Prostate gland (tissue), 2 donors: Measurements from ENCODE around the gene KMT2A. TPM values are rescaled to one million over a fixed set of nuclear protein-coding genes. Genes with fewer than 3 reads are reported as not detected.
"Not testable (repeated sequence)": the region's sequence is repeated elsewhere in the genome, so short reads cannot be mapped to it uniquely, and the experiment has no call there.

Experiments
- DNase-seq: peaks from one replicate; pipeline ENCODE4 v3.0.0-alpha.2; 2019; ENCODE audit warnings: low spot score
- H3K27ac ChIP-seq, 2 donors: fragments of 200-600 bp; sonication (generic); 2 replicates each; pipeline ENCODE4 v1.5.1; 2017 to 2019
- H3K27me3 ChIP-seq: fragments of 200-600 bp; sonication (generic); replicated peaks from 2 replicates; pipeline ENCODE4 v1.5.1; 2019; ENCODE audit not compliant: insufficient read depth
- H3K36me3 ChIP-seq, 2 donors: fragments of 200-600 bp; sonication (generic); 1 replicate in 1 of 2; 2 replicates in 1 of 2; pipeline versions ENCODE4 v1.5.1 to v1.8.1; 2017 to 2019
- H3K4me1 ChIP-seq: fragments of 200-600 bp; sonication (generic); replicated peaks from 2 replicates; pipeline ENCODE4 v1.5.1; 2019
- H3K4me3 ChIP-seq, 2 donors: fragments of 200-600 bp; sonication (generic); 2 replicates each; pipeline ENCODE4 v1.5.1; 2017 to 2019
- H3K9me3 ChIP-seq: fragments of 200-600 bp; sonication (generic); 2 replicates; pipeline ENCODE4 v1.5.1; 2017
- CTCF ChIP-seq, 4 experiments: fragments of 200-600 bp in 2 of 4; fragments of 450-650 bp in 2 of 4; sonication (generic) in 2 of 4; IDR thresholded peaks; 1 replicate in 3 of 4; 2 replicates in 1 of 4; pipeline ENCODE4 v1.5.1; 2016 to 2019; ENCODE audit warnings: antibody characterized with exemption in 4 of 4, mild to moderate bottlenecking in 2 of 4, moderate library complexity in 2 of 4
- POLR2A ChIP-seq: fragments of 450-650 bp; IDR thresholded peaks from one replicate; pipeline ENCODE4 v1.6.1; 2016; ENCODE audit warnings: antibody characterized with exemption, mild to moderate bottlenecking
- POLR2AphosphoS5 ChIP-seq: sonication (generic); formaldehyde crosslinking; IDR thresholded peaks from one replicate; pipeline ENCODE4 v1.6.1; 2017; ENCODE audit warnings: antibody characterized with exemption
- WGBS: methylation state at CpG from one replicate; pipeline ENCODE4 v1.1.5; 2018; 5-methylcytosine and 5-hydroxymethylcytosine counted together
- intact Hi-C: fragments of 100-400 bp; cut with DNase I; formaldehyde crosslinking; loops from one replicate; pipeline ENCODE4 v1.14.2; 2022
- total RNA-seq, 2 donors: library from RNA; depleted of rRNA; stranded (reverse); fragments of >200 nt; gene quantifications; one replicate each; pipeline ENCODE4 v1.1.0, GENCODE V29; 2016

Gene KMT2A
- total RNA-seq, 2 donors from 2014 or later, result 82.6 to 89.0 TPM

DNA sequence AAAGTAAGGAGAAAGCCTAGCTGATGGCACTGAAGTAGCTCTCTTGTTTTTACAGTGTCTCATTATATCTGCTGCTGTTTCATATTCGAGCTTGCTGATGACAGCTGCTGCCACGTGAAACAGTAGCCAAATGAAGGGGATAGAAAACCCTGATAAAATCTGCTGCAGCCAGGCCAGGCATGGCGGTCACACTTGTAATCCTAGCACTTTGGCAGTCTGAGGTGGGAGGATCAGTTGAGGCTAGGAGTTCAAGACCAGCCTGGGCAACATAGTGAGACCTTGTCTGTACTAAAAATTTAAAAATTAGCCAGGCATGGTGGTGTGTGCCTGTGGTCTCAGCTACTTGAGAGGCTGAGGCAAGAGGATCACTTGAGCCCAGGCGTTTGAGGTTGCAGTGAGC lies 116.0 kb downstream of the KMT2A start:
- H3K36me3 ChIP-seq, result no peaks in the 10 kb centered on the region
- H3K4me3 ChIP-seq, result no peak overlapping the region
- H3K4me1 ChIP-seq, result no peaks in the 10 kb centered on the region
- H3K27me3 ChIP-seq, result no peaks in the 10 kb centered on the region
- no peak for TF ChIP-seq CTCF (IDR thresholded peaks at IDR 0.05)
- TF ChIP-seq POLR2A, result no peak
- no peak for TF ChIP-seq POLR2AphosphoS5
- intact Hi-C loops, result no loop called here
- no peak for DNase-seq
- H3K9me3 ChIP-seq, result no peaks in the 10 kb centered on the region
- WGBS, result 75% methylated on average over 4 of the region's 4 CpGs
- H3K27ac ChIP-seq, result no peak overlapping the region

DNA sequence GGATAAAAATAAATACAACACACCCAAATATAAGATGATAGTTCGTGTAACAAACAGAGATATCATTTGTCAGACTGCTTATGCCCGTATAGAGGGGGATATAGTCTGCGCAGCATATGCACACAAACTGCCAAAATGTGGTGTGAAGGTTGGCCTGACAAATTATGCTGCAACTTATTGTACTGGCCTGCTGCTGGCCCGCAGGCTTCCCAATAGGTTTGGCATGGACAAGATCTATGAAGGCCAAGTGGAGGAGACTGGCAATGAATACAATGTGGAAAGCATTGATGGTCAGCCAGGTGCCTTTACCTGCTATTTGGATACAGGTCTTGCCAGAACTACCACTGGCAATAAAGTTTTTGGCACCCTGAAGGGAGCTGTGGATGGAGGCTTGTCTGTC lies 124.5 kb downstream of the KMT2A start:
- DNase-seq, result no peak
- Histone ChIP-seq H3K4me3 (no peak overlapping the region), H3K9me3 (no peaks in the 10 kb centered on the region), H3K4me1 (peaks cover 10% of the 10 kb centered on the region), H3K27me3 (no peaks in the 10 kb centered on the region), H3K36me3 (no peaks in the 10 kb centered on the region), H3K27ac (no peak overlapping the region)
- TF ChIP-seq POLR2AphosphoS5 (no peak), POLR2A (no peak), CTCF (IDR thresholded peaks at IDR 0.05) (no peak)
- intact Hi-C loops, result no loop called here
- WGBS, result 83% methylated on average over 4 of the region's 4 CpGs

DNA sequence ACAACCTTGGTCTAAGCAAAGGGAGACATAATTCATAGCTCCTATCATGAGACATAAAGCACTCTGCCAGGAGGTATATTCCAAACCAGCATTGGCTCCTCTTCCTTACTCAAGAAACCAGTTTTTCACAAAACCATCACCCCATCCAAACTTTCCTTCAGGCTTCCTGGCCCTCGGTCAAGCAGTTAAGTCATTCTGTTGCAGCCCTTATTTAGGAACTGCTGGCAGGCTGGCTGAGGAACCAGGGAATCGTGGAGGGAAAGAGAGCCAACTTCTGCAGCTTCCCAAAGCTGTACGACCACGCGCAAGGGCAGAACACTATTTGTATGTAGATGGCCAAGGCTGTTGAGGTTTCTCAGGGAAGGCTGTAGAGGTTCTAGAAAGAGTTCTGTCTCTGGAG lies 128.8 kb downstream of the KMT2A start:
- Histone ChIP-seq H3K4me1 (peaks cover 10% of the 10 kb centered on the region), H3K36me3 (no peaks in the 10 kb centered on the region), H3K27ac (peak overlapping the region; percentile 68 to 72), H3K4me3 (peak overlapping the region; percentile 35 to 44), H3K9me3 (no peaks in the 10 kb centered on the region), H3K27me3 (no peaks in the 10 kb centered on the region)
- TF ChIP-seq CTCF (IDR thresholded peaks at IDR 0.05), result no peak
- no peak for TF ChIP-seq POLR2AphosphoS5
- DNase-seq, result peak; percentile 11
- intact Hi-C loops, result loop anchor here (5.0 kb wide), 1 partner anchor 33 kb away; the partner anchor contains the start of gene TMEM25
- 11% methylated on average over 5 of the region's 5 CpGs for WGBS

- intact Hi-C loops, result loop anchor here (5.0 kb wide), 1 partner anchor 37 kb away; the partner anchor contains the start of gene TMEM25
These were observed 133.4 kb downstream of the KMT2A start for GRCh38 chr11:118569670-118570069.

DNA sequence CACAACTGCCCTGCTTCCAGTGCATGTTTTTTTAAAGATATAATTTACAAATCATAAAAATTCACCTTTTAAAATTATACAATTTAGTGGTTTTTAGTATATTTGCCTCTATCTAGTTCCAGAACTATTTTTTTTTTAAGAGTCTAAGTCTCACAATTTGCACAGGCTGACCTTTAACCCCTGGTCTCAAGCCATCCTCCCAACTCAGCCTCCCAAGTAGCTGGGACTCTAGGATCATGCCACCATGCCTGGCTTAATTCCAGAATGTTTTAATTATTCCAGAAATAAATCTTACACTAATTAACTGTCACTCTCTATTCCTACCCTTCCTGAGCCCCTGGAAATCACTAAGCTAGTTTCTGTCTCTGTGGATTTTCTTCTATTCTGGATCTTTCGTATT lies 134.5 kb downstream of the KMT2A start:
- whole genome bisulfite sequencing, result 100% methylated on average over 1 of the region's 1 CpG
- intact Hi-C loops, result no loop called here
- DNase-seq, result no peak
- no peak for TF ChIP-seq POLR2AphosphoS5
- no peak for TF ChIP-seq CTCF (IDR thresholded peaks at IDR 0.05)
- no peak for TF ChIP-seq POLR2A
- H3K9me3 ChIP-seq, result no peaks in the 10 kb centered on the region
- no peaks in the 10 kb centered on the region for H3K4me1 ChIP-seq
- H3K4me3 ChIP-seq, result no peak overlapping the region
- H3K27me3 ChIP-seq, result no peaks in the 10 kb centered on the region
- no peak overlapping the region for H3K27ac ChIP-seq
- H3K36me3 ChIP-seq, result no peaks in the 10 kb centered on the region

More at GRCh38 chr11:118569670-118570069, 133.4 kb downstream of the KMT2A start:
- no peaks in the 10 kb centered on the region for H3K9me3 ChIP-seq
- TF ChIP-seq POLR2A (no peak), POLR2AphosphoS5 (no peak)
- H3K27me3 ChIP-seq, result no peaks in the 10 kb centered on the region
- no peak for DNase-seq
- no peaks in the 10 kb centered on the region for H3K36me3 ChIP-seq
- no peak overlapping the region for H3K4me3 ChIP-seq
- peaks cover 5% of the 10 kb centered on the region for H3K4me1 ChIP-seq
- WGBS, result 95% methylated on average over 2 of the region's 2 CpGs
- no peak overlapping the region for H3K27ac ChIP-seq

DNA sequence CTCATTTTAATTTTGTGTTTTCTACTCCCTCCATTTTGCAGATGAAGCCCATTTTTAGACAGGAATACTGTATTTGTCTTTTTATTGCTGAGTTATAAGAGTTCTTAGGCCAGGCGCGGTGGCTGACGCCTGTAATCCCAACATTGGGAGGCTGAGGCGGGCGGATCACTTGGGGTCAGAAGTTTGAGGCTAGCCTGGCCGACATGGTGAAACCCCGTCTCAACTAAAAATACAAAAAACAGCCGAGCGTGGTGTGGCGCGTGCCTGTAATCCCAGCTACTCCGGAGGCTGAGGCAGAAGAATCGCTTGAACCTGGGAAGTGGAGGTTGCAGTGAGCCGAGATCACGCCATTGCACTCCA lies 135.4 kb downstream of the KMT2A start:
- H3K27me3 ChIP-seq, H3K4me1 ChIP-seq, H3K36me3 ChIP-seq, intact Hi-C loops, DNase-seq, H3K9me3 ChIP-seq: not testable (repeated sequence)
- peak overlapping the region; percentile 91 to 92 for H3K4me3 ChIP-seq
- H3K27ac ChIP-seq, result peak overlapping the region; percentile 97 to 99
- 5% methylated on average over 15 of the region's 15 CpGs for WGBS
